A204.1 (cell line): ENCODE measurements around the gene DENND1A.

Experiments used
- FAIRE-seq: peaks from 2 replicates; lab custom pipeline; 2012; peaks lifted over from hg19 to GRCh38; lab: Jason Lieb, UNC

The DENND1A gene

GRCh38 chr9:123524866-123525265, 405.1 kb downstream of the DENND1A start:
- FAIRE-seq = no peak

- no peak for FAIRE-seq
These were observed 406.1 kb downstream of the DENND1A start for GRCh38 chr9:123523845-123524244.

GRCh38 chr9:123523001-123523400, 406.9 kb downstream of the DENND1A start:
- no peak for FAIRE-seq

GRCh38 chr9:123522251-123522650, 407.7 kb downstream of the DENND1A start:
- no peak for FAIRE-seq

GRCh38 chr9:123518338-123518737, 411.6 kb downstream of the DENND1A start:
- FAIRE-seq = no peak

- no peak for FAIRE-seq
These were observed 412.4 kb downstream of the DENND1A start for GRCh38 chr9:123517512-123517911.

- FAIRE-seq = no peak
These were observed 415.2 kb downstream of the DENND1A start for GRCh38 chr9:123514766-123515165.

- FAIRE-seq = no peak
These were observed 416.4 kb downstream of the DENND1A start for GRCh38 chr9:123513554-123513953.

GRCh38 chr9:123511326-123512277, 418.3 kb downstream of the DENND1A start:
- no peak for FAIRE-seq

- FAIRE-seq = no peak
These were observed 420.3 kb downstream of the DENND1A start for GRCh38 chr9:123509646-123510045.

- no peak for FAIRE-seq
These were observed 421.9 kb downstream of the DENND1A start for GRCh38 chr9:123508048-123508447.

GRCh38 chr9:123505496-123505895, 424.4 kb downstream of the DENND1A start:
- FAIRE-seq = no peak

GRCh38 chr9:123500336-123500735, 429.6 kb downstream of the DENND1A start:
- no peak for FAIRE-seq

- FAIRE-seq = no peak
These were observed 432.1 kb downstream of the DENND1A start for GRCh38 chr9:123497830-123498229.

GRCh38 chr9:123495731-123496130, 434.2 kb downstream of the DENND1A start:
- FAIRE-seq = no peak

GRCh38 chr9:123493627-123494026, 436.3 kb downstream of the DENND1A start:
- FAIRE-seq = no peak

- FAIRE-seq = no peak
These were observed 439.2 kb downstream of the DENND1A start for GRCh38 chr9:123490688-123491087.

- FAIRE-seq = no peak
These were observed 441.1 kb downstream of the DENND1A start for GRCh38 chr9:123488722-123489321.

GRCh38 chr9:123487944-123488548, 441.9 kb downstream of the DENND1A start:
- no peak for FAIRE-seq

GRCh38 chr9:123486431-123486830, 443.5 kb downstream of the DENND1A start:
- FAIRE-seq = no peak

- FAIRE-seq = no peak
These were observed 444.7 kb downstream of the DENND1A start for GRCh38 chr9:123485216-123485615.

GRCh38 chr9:123484130-123484529, 445.8 kb downstream of the DENND1A start:
- FAIRE-seq = no peak

GRCh38 chr9:123483191-123483803, 446.6 kb downstream of the DENND1A start:
- FAIRE-seq = no peak
